OCI-LY1 (cell line): ENCODE data around the gene CYB5D1.

Source experiments
- H2AFZ ChIP-seq: fragments of 200-600 bp; sonication (generic), shearing (Covaris generic); 2 replicates; pipeline ENCODE4 v1.6.0; 2014; ENCODE audit warnings: antibody characterized with exemption, mild to moderate bottlenecking, low read length
- H3F3A ChIP-seq: fragments of 200-600 bp; sonication (generic), shearing (Covaris generic); 2 replicates; pipeline ENCODE4 v1.6.0; 2014; ENCODE audit warnings: mild to moderate bottlenecking, antibody characterized with exemption, low read length, moderate library complexity; ENCODE audit not compliant: insufficient read depth
- H3K27ac ChIP-seq: fragments of 200-600 bp; sonication (generic); 2 replicates; pipeline ENCODE4 v1.5.1; 2014; ENCODE audit warnings: low read length, mixed run types, mild to moderate bottlenecking, low read depth; ENCODE audit not compliant: poor library complexity, severe bottlenecking
- H3K27me3 ChIP-seq: fragments of 200-600 bp; sonication (generic); 2 replicates; pipeline ENCODE4 v1.6.0; 2014; ENCODE audit warnings: antibody characterized with exemption, mild to moderate bottlenecking, low read length, moderate library complexity; ENCODE audit not compliant: insufficient read depth
- H3K36me3 ChIP-seq: fragments of 200-600 bp; sonication (generic); 2 replicates; pipeline ENCODE4 v1.6.1; 2014; ENCODE audit warnings: mild to moderate bottlenecking, antibody characterized with exemption, low read length, moderate library complexity, mixed read lengths; ENCODE audit not compliant: insufficient read depth
- H3K4me1 ChIP-seq: fragments of 200-600 bp; sonication (generic); 2 replicates; pipeline ENCODE4 v1.5.1; 2014; ENCODE audit warnings: mild to moderate bottlenecking, low read length, moderate library complexity; ENCODE audit not compliant: insufficient read depth, severe bottlenecking
- H3K4me2 ChIP-seq: fragments of 200-600 bp; sonication (generic), shearing (Covaris generic); 2 replicates; pipeline ENCODE4 v1.6.1; 2014; ENCODE audit warnings: low read length
- H3K4me3 ChIP-seq: fragments of 200-600 bp; sonication (generic); 2 replicates; pipeline ENCODE4 v1.5.1; 2014; ENCODE audit warnings: low read length, low read depth, mild to moderate bottlenecking, mixed read lengths; ENCODE audit not compliant: poor library complexity, severe bottlenecking
- H3K79me2 ChIP-seq: fragments of 200-600 bp; shearing (Covaris generic); 2 replicates; pipeline ENCODE4 v1.6.1; 2016; ENCODE audit warnings: mixed run types, low read length, mixed read lengths; ENCODE audit not compliant: insufficient read depth
- H3K9ac ChIP-seq: fragments of 200-600 bp; sonication (generic), shearing (Covaris generic); 2 replicates; pipeline ENCODE4 v1.6.1; 2014; ENCODE audit warnings: mild to moderate bottlenecking, low read length, mixed read lengths
- H3K9me2 ChIP-seq: fragments of 200-600 bp; sonication (generic), shearing (Covaris generic); 2 replicates; pipeline ENCODE4 v1.6.1; 2014; ENCODE audit warnings: low read depth, mild to moderate bottlenecking, low read length, mixed read lengths
- H3K9me3 ChIP-seq: fragments of 200-600 bp; shearing (Covaris generic); 2 replicates; pipeline ENCODE4 v1.6.1; 2014; ENCODE audit warnings: low read length, mixed read lengths
- H4K20me1 ChIP-seq: fragments of 200-600 bp; sonication (generic), shearing (Covaris generic); 2 replicates; pipeline ENCODE4 v1.6.0; 2016; ENCODE audit warnings: mild to moderate bottlenecking, low read length; ENCODE audit not compliant: insufficient read depth
- CTCF ChIP-seq: fragments of 200-600 bp; sonication (generic), shearing (Covaris generic); IDR thresholded peaks from 2 replicates; pipeline ENCODE4 v1.5.1; 2017; ENCODE audit warnings: mild to moderate bottlenecking, antibody characterized with exemption, low read length, moderate library complexity, mixed read lengths
- EZH2 ChIP-seq: fragments of 200-600 bp; sonication (generic), shearing (Covaris generic); IDR thresholded peaks from 2 replicates; pipeline ENCODE4 v1.8.0; 2017; ENCODE audit warnings: borderline replicate concordance, mixed run types, mild to moderate bottlenecking, antibody characterized with exemption, low read length, moderate library complexity, mixed read lengths

The CYB5D1 gene

GRCh38 chr17:7894866-7895265 lies 37.1 kb downstream of the CYB5D1 start:
- Histone ChIP-seq H2AFZ (no peak overlapping the region), H3K79me2 (no peaks in the 10 kb centered on the region), H3K36me3 (peaks cover 93% of the 10 kb centered on the region), H3K9ac (no peak overlapping the region), H3K27ac (no peak overlapping the region), H3K4me1 (no peaks in the 10 kb centered on the region), H4K20me1 (no peaks in the 10 kb centered on the region), H3K9me3 (no peaks in the 10 kb centered on the region), H3K4me3 (no peak overlapping the region), H3K9me2 (no peaks in the 10 kb centered on the region), H3F3A (no peaks in the 10 kb centered on the region), H3K27me3 (no peaks in the 10 kb centered on the region), H3K4me2 (no peak overlapping the region)
- TF ChIP-seq EZH2 (no peak), CTCF (no peak)

- no peaks in the 10 kb centered on the region for H3K27me3 ChIP-seq
- no peaks in the 10 kb centered on the region for H3K79me2 ChIP-seq
- TF ChIP-seq EZH2: no peak
- TF ChIP-seq CTCF: no peak
- H3K4me3 ChIP-seq: no peak overlapping the region
- H3K9ac ChIP-seq: no peak overlapping the region
- no peak overlapping the region for H3K27ac ChIP-seq
- H3K9me3 ChIP-seq: no peaks in the 10 kb centered on the region
- no peak overlapping the region for H2AFZ ChIP-seq
- H3K4me2 ChIP-seq: no peak overlapping the region
- H4K20me1 ChIP-seq: no peaks in the 10 kb centered on the region
- no peaks in the 10 kb centered on the region for H3K4me1 ChIP-seq
- H3F3A ChIP-seq: no peaks in the 10 kb centered on the region
- no peaks in the 10 kb centered on the region for H3K9me2 ChIP-seq
- H3K36me3 ChIP-seq: peaks cover 93% of the 10 kb centered on the region
Measured at GRCh38 chr17:7897090-7897489, 39.3 kb downstream of the CYB5D1 start.

- no peaks in the 10 kb centered on the region for H3K9me2 ChIP-seq
- H4K20me1 ChIP-seq: no peaks in the 10 kb centered on the region
- no peak overlapping the region for H3K4me2 ChIP-seq
- H2AFZ ChIP-seq: no peak overlapping the region
- peaks cover 96% of the 10 kb centered on the region for H3K36me3 ChIP-seq
- no peaks in the 10 kb centered on the region for H3K27me3 ChIP-seq
- H3K9ac ChIP-seq: no peak overlapping the region
- TF ChIP-seq CTCF (no peak), EZH2 (no peak)
- no peaks in the 10 kb centered on the region for H3F3A ChIP-seq
- no peaks in the 10 kb centered on the region for H3K4me1 ChIP-seq
- H3K4me3 ChIP-seq: no peak overlapping the region
- H3K27ac ChIP-seq: no peak overlapping the region
- H3K9me3 ChIP-seq: no peaks in the 10 kb centered on the region
- no peaks in the 10 kb centered on the region for H3K79me2 ChIP-seq
Measured at GRCh38 chr17:7897773-7898172, 40.0 kb downstream of the CYB5D1 start.
